HepG2 (cell line): ENCODE data around the gene SCP2. TPM values are rescaled to one million over a fixed set of nuclear protein-coding genes. Genes with fewer than 3 reads are reported as not detected.

Experiments used
- ATAC-seq: fragments of 200-7000 bp; cut with Tn5 transposase; 3 replicates; pipeline ENCODE4 v1.9.1; 2020; ENCODE audit warnings: mild to moderate bottlenecking, moderate library complexity
- BruUV-seq: library from RNA; stranded (reverse); fragments of 400-500 nt; replicated peaks from 2 replicates; lab custom pipeline; 2021; lab: Mats Ljungman, UMichigan
- CTCF ChIA-PET: fragments of 300-600 bp; formaldehyde crosslinking; extraction: SDS; loops from one replicate; lab custom pipeline; 2021; ENCODE audit warnings: low total read pairs, inconsistent platforms, low intra/inter-chr PET ratio; lab: Yijun Ruan, JAX
- POLR2A ChIA-PET: fragments of 350-600 bp; sonication (Branson Sonifier 250); formaldehyde crosslinking; loops from one replicate; lab custom pipeline; 2020; ENCODE audit warnings: antibody characterized with exemption, inconsistent platforms; lab: Yijun Ruan, JAX
- DNase-seq: peaks from one replicate; pipeline ENCODE4 v3.0.0-alpha.2; 2015; ENCODE audit warnings: low spot score
- FAIRE-seq: peaks from 3 replicates; lab custom pipeline; 2011; peaks lifted over from hg19 to GRCh38; lab: Jason Lieb, UNC
- H2AFZ ChIP-seq: one replicate; pipeline ENCODE4 v1.6.1; 2011; ENCODE audit warnings: low read length, inconsistent platforms
- H3K27ac ChIP-seq: fragments of 300-600 bp; 3 replicates; pipeline ENCODE4 v1.8.0; 2011; ENCODE audit warnings: mixed run types, mild to moderate bottlenecking, mixed read lengths, low read length, inconsistent platforms; ENCODE audit not compliant: insufficient read depth; ENCODE audit errors: extremely low read length
- H3K27me3 ChIP-seq, 2 experiments: fragments of 200-600 bp in 1 of 2; 2 replicates in 1 of 2; 3 replicates in 1 of 2; pipeline versions ENCODE4 v1.6.0 to v1.8.0; 2011; ENCODE audit warnings: low read length in 2 of 2, mild to moderate bottlenecking in 2 of 2, moderate library complexity in 2 of 2, inconsistent platforms in 1 of 2; ENCODE audit not compliant: insufficient read depth in 2 of 2, control insufficient read depth in 1 of 2
- H3K36me3 ChIP-seq, 2 experiments: fragments of 200-600 bp in 1 of 2; replicated peaks in 1 of 2; 2 replicates in 1 of 2; 3 replicates in 1 of 2; pipeline versions ENCODE4 v1.5.1 to v1.8.0; 2011; ENCODE audit warnings: low read length in 2 of 2, inconsistent platforms in 1 of 2; ENCODE audit not compliant: insufficient read depth in 2 of 2, control insufficient read depth in 1 of 2
- H3K4me1 ChIP-seq: 2 replicates; pipeline ENCODE4 v1.5.1; 2012; ENCODE audit warnings: low read length, inconsistent platforms; ENCODE audit not compliant: insufficient read depth
- H3K4me2 ChIP-seq: 2 replicates; pipeline ENCODE4 v1.6.0; 2011; ENCODE audit warnings: low read depth, low read length, inconsistent platforms
- H3K4me3 ChIP-seq, 3 experiments: fragments of 200-600 bp in 1 of 3; sonication (generic), shearing (Covaris generic) in 1 of 3; replicated peaks in 1 of 3; 2 replicates each; pipeline ENCODE4 v1.5.1; 2011 to 2016; ENCODE audit warnings: low read length in 3 of 3, inconsistent platforms in 2 of 3, low read depth in 2 of 3, mild to moderate bottlenecking in 2 of 3, control low read depth in 1 of 3, mixed read lengths in 1 of 3; ENCODE audit not compliant: insufficient read depth in 1 of 3
- H3K79me2 ChIP-seq: one replicate; pipeline ENCODE4 v1.6.1; 2011; ENCODE audit warnings: low read length, inconsistent platforms; ENCODE audit not compliant: insufficient read depth
- H3K9ac ChIP-seq: 2 replicates; pipeline ENCODE4 v1.6.0; 2011; ENCODE audit warnings: mild to moderate bottlenecking, low read depth, low read length, inconsistent platforms; ENCODE audit not compliant: insufficient read depth
- H3K9me3 ChIP-seq: 2 replicates; pipeline ENCODE4 v1.5.1; 2012; ENCODE audit warnings: mild to moderate bottlenecking, low read length
- H4K20me1 ChIP-seq: 2 replicates; pipeline ENCODE4 v1.6.0; 2011; ENCODE audit warnings: inconsistent platforms, mild to moderate bottlenecking, low read length, moderate library complexity; ENCODE audit not compliant: insufficient read depth
- HNRNPUL1 ChIP-seq: fragments of 200-400 bp; formaldehyde crosslinking; IDR thresholded peaks from 2 replicates; pipeline ENCODE4 v1.6.1; 2017; ENCODE audit warnings: low read depth, mild to moderate bottlenecking, low read length, moderate library complexity
- MATR3 ChIP-seq: sonication (generic); formaldehyde crosslinking; IDR thresholded peaks from 2 replicates; pipeline ENCODE4 v1.4.0; 2020; ENCODE audit warnings: missing genetic modification reagents
- TAF15 ChIP-seq: fragments of 200-400 bp; formaldehyde crosslinking; IDR thresholded peaks from one replicate; pipeline ENCODE4 v1.6.1; 2018; ENCODE audit warnings: mild to moderate bottlenecking, low read depth, low read length; ENCODE audit not compliant: poor library complexity, severe bottlenecking
- ZBTB21 ChIP-seq: sonication (generic); formaldehyde crosslinking; IDR thresholded peaks from 2 replicates; pipeline ENCODE4 v1.4.0; 2020; ENCODE audit warnings: missing genetic modification reagents
- ZFP36 ChIP-seq: fragments of 150-350 bp; IDR thresholded peaks from 2 replicates; pipeline ENCODE4 v1.6.1; 2018; ENCODE audit warnings: borderline replicate concordance, low read length, low read depth; ENCODE audit not compliant: partially characterized antibody
- ZMYM3 ChIP-seq: sonication (generic); formaldehyde crosslinking; IDR thresholded peaks from 2 replicates; pipeline ENCODE4 v1.5.1; 2020; ENCODE audit warnings: mild to moderate bottlenecking, missing genetic modification reagents
- ZNF333 ChIP-seq: sonication (generic); formaldehyde crosslinking; IDR thresholded peaks from 2 replicates; pipeline ENCODE4 v1.4.0; 2020; ENCODE audit warnings: mild to moderate bottlenecking, missing genetic modification reagents, borderline replicate concordance
- ZNF33B ChIP-seq: sonication (generic); formaldehyde crosslinking; IDR thresholded peaks from 2 replicates; pipeline ENCODE4 v1.5.1; 2020; ENCODE audit warnings: mild to moderate bottlenecking, missing genetic modification reagents
- ZNF44 ChIP-seq: sonication (generic); formaldehyde crosslinking; IDR thresholded peaks from 2 replicates; pipeline ENCODE4 v1.5.1; 2020; ENCODE audit warnings: mild to moderate bottlenecking, missing genetic modification reagents
- ZSCAN31 ChIP-seq: sonication (generic); formaldehyde crosslinking; IDR thresholded peaks from 2 replicates; pipeline ENCODE4 v1.5.0; 2020; ENCODE audit warnings: low read depth, mild to moderate bottlenecking, missing genetic modification reagents
- WGBS: methylation state at CpG from one replicate; pipeline ENCODE4 v1.1.6; 2017; ENCODE audit warnings: low lambda C conversion rate; 5-methylcytosine and 5-hydroxymethylcytosine counted together
- in situ Hi-C: cut with HindIII; loops from 2 replicates; pipeline ENCODE4 v1.10.0; 2017; ENCODE audit warnings: low pct_unique_long_range_greater_than_20kb; ENCODE audit not compliant: extremely low pct_ligation_motif_present
- intact Hi-C: fragments of 100-400 bp; cut with micrococcal nuclease; formaldehyde crosslinking; loops from one replicate; pipeline ENCODE4 v1.10.0; 2022; ENCODE audit not compliant: unreplicated experiment
- polyA plus RNA-seq, 8 experiments: library from polyadenylated mRNA; depleted of rRNA in 3 of 8; stranded (reverse) in 7 of 8; unstranded in 1 of 8; fragments of >200 nt; fragmentation: Illumina TruSeq in 4 of 8; extraction: Trizol in 4 of 8; gene quantifications; 2 replicates each; pipeline versions ENCODE4 v1.2.1 to v1.2.3, GENCODE V29; 2011 to 2016; ENCODE audit warnings: low read depth in 4 of 8, missing spikeins in 1 of 8, mixed read lengths in 1 of 8; ENCODE audit not compliant: insufficient read depth in 1 of 8
- total RNA-seq, 5 experiments: library from RNA; depleted of rRNA; stranded (reverse); fragments of >200 nt; fragmentation: Illumina TruSeq; extraction: Trizol; gene quantifications; 2 replicates each; pipeline ENCODE4 v1.2.3, GENCODE V29; 2016; ENCODE audit warnings: low read depth in 1 of 5
- TF ChIP-seq, protein P1 (sequence below): sonication (generic); formaldehyde crosslinking; conservative IDR thresholded peaks from 2 replicates; pipeline ENCODE4 v1.8.0; 2022; ENCODE audit warnings: low read depth, missing genetic modification reagents
- TF ChIP-seq, protein P2 (sequence below): sonication (generic); formaldehyde crosslinking; IDR thresholded peaks from 2 replicates; pipeline ENCODE4 v1.5.1; 2020; ENCODE audit warnings: missing genetic modification reagents, mild to moderate bottlenecking, borderline replicate concordance
- TF ChIP-seq, protein P3 (sequence below): sonication (generic); formaldehyde crosslinking; IDR thresholded peaks from 2 replicates; pipeline ENCODE4 v1.4.0; 2020; ENCODE audit warnings: missing genetic modification reagents
- TF ChIP-seq, protein P4 (sequence below): sonication (generic); formaldehyde crosslinking; IDR thresholded peaks from 2 replicates; pipeline ENCODE4 v1.4.0; 2020; ENCODE audit warnings: missing genetic modification reagents

The SCP2 gene
- total and polyA plus RNA-seq, 2 of the 13 experiments (the other 11 are each of a cell fraction or from before 2014, with no cell fraction given): 59.0 to 133 TPM

DNA sequence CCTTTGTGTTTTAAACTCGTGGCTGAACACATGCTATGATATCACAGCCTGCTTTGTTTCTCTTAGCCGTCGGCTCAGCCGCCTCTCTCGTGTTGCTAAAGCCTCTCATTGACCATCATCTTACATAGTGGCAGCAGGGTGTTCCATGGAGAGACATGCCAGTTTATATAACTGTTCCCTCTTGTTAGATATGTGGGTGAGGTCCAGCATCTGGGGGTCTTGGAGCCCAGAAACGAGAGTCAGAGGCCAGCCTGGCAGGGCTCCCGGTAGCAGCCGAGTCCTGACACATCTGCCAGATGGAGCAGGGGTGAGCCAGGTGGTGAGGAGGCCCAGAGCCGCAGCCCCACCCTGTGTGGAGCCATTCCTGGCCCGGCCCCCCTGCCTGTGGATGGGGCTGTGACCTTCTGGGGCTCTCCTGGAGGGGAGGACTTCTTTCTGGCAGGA lies 146.8 kb downstream of the SCP2 start (continued):
- TF ChIP-seq, protein P1, sequence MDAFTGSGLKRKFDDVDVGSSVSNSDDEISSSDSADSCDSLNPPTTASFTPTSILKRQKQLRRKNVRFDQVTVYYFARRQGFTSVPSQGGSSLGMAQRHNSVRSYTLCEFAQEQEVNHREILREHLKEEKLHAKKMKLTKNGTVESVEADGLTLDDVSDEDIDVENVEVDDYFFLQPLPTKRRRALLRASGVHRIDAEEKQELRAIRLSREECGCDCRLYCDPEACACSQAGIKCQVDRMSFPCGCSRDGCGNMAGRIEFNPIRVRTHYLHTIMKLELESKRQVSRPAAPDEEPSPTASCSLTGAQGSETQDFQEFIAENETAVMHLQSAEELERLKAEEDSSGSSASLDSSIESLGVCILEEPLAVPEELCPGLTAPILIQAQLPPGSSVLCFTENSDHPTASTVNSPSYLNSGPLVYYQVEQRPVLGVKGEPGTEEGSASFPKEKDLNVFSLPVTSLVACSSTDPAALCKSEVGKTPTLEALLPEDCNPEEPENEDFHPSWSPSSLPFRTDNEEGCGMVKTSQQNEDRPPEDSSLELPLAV (CRISPR knock-in tag): no peak
- no peak for TF ChIP-seq ZBTB21 (CRISPR knock-in tag)
- no peak for TF ChIP-seq ZNF44 (CRISPR knock-in tag)
- TF ChIP-seq ZNF33B (CRISPR knock-in tag): no peak
- no peak for TF ChIP-seq HNRNPUL1
- TF ChIP-seq ZNF333 (CRISPR knock-in tag): no peak

DNA sequence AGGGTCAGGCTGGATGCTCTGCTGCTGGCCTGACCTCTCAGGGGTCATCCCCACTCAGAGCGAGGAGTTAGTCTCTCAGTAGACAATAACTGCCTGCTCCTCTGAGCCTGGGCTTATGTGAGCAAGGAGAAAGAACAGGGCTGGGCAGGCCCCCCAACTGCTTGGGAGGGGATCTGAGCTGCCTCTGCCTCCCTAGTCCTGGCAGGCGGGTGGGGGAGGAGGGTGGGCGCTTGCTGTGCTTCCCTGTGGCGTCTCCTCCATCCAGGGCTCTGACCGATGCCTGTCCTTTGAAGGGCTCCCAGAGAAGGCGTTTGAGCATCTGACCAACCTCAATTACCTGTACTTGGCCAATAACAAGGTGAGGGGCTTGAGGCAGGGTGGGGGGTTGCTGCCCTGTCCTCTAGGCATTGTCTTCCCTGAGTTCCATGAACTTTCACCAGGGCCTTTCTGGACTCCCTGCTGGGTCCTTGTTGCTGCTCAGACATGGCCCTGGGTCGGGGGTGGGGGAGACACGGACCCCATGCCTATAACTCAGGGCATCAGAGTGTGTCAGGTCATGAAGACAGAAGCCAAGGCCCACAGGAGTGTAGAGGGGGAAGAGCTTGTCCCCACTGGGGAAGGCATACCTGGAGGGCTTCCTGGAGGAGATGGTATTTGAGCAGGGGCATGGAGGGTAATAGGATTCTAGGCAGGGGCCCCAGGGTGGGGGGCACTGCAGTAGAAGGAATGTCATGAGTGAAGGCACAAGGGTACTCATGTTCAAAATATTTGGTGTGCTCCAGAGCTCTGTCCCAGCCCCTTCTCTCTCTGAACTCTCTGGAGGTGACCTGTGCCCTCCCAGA lies 147.5 kb downstream of the SCP2 start:
- WGBS: 75% methylated on average over 7 of the region's 8 CpGs
- Histone ChIP-seq H3K9me3 (no peaks in the 10 kb centered on the region), H3K4me2 (peak overlapping the region; percentile 20; the same call in 1 of the 2 replicates), H3K27me3 (peaks cover under 1 to 48% of the 10 kb centered on the region in 2 experiments), H3K27ac (no peak overlapping the region), H3K4me1 (peaks cover 43% of the 10 kb centered on the region), H3K36me3 (no peaks in the 10 kb centered on the region), H3K4me3 (no peak overlapping the region), H3K9ac (no peak overlapping the region), H3K79me2 (no peaks in the 10 kb centered on the region), H2AFZ (no peak overlapping the region), H4K20me1 (no peaks in the 10 kb centered on the region)
- ATAC-seq (no peak), FAIRE-seq (no peak), DNase-seq (no peak)
- ChIA-PET POLR2A (interaction anchor here (1.5 kb wide), 1 partner anchor 15 kb away, joined by 3 read pairs; no protein-coding TSS in a partner anchor), CTCF (no interaction called here)
- intact Hi-C loops (no loop called here), in situ Hi-C loops (no loop called here)
- no TSS peak for BruUV-seq
- TF ChIP-seq TAF15 (no peak), ZSCAN31 (CRISPR knock-in tag) (no peak), ZMYM3 (CRISPR knock-in tag) (0 out of 2 replicates have a peak, but pooled peaks have one; percentile 18), ZFP36 (peak; percentile 60), MATR3 (CRISPR knock-in tag) (no peak)
- TF ChIP-seq, protein P2, sequence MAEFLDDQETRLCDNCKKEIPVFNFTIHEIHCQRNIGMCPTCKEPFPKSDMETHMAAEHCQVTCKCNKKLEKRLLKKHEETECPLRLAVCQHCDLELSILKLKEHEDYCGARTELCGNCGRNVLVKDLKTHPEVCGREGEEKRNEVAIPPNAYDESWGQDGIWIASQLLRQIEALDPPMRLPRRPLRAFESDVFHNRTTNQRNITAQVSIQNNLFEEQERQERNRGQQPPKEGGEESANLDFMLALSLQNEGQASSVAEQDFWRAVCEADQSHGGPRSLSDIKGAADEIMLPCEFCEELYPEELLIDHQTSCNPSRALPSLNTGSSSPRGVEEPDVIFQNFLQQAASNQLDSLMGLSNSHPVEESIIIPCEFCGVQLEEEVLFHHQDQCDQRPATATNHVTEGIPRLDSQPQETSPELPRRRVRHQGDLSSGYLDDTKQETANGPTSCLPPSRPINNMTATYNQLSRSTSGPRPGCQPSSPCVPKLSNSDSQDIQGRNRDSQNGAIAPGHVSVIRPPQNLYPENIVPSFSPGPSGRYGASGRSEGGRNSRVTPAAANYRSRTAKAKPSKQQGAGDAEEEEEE: no peak
- TF ChIP-seq, protein P3, sequence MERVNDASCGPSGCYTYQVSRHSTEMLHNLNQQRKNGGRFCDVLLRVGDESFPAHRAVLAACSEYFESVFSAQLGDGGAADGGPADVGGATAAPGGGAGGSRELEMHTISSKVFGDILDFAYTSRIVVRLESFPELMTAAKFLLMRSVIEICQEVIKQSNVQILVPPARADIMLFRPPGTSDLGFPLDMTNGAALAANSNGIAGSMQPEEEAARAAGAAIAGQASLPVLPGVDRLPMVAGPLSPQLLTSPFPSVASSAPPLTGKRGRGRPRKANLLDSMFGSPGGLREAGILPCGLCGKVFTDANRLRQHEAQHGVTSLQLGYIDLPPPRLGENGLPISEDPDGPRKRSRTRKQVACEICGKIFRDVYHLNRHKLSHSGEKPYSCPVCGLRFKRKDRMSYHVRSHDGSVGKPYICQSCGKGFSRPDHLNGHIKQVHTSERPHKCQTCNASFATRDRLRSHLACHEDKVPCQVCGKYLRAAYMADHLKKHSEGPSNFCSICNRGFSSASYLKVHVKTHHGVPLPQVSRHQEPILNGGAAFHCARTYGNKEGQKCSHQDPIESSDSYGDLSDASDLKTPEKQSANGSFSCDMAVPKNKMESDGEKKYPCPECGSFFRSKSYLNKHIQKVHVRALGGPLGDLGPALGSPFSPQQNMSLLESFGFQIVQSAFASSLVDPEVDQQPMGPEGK (CRISPR knock-in tag): no peak
- TF ChIP-seq, protein P4, sequence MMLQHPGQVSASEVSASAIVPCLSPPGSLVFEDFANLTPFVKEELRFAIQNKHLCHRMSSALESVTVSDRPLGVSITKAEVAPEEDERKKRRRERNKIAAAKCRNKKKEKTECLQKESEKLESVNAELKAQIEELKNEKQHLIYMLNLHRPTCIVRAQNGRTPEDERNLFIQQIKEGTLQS (CRISPR knock-in tag): no peak
